ENCODE measurements around the gene UBASH3A.

UBASH3A gene

DNA sequence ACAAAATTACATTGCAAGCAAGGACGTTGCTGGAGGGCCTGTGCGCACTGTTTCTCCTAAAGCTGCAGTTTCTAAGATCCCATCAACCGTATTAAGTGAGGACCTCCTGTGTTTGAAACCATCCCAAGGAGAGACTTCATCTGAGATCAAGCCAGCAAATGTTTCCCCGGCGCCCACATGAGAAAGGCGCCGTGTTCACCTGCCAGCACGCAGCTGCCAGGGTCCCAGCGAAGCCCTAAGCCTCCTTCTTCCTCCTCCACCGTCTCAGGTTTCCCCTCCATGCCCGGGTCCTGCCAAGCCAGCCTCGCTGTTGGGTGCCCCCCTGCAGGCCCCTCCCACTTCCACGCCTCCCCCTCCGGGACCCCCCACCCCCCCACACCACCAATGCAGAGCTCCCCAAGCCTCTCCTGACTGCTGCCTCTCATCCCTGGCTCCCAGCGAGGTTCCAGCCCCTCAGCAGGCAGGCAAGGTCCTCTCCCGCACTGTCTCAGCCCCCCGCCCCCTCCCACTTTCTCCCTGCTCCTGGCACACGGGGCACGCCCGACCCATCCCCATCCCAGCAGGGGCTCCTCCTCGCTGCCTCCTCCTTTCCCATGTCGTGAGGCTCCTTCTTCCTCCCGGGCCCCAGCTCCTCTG, 28.7 kb upstream of the UBASH3A start:
- TF ChIP-seq, protein P1, sequence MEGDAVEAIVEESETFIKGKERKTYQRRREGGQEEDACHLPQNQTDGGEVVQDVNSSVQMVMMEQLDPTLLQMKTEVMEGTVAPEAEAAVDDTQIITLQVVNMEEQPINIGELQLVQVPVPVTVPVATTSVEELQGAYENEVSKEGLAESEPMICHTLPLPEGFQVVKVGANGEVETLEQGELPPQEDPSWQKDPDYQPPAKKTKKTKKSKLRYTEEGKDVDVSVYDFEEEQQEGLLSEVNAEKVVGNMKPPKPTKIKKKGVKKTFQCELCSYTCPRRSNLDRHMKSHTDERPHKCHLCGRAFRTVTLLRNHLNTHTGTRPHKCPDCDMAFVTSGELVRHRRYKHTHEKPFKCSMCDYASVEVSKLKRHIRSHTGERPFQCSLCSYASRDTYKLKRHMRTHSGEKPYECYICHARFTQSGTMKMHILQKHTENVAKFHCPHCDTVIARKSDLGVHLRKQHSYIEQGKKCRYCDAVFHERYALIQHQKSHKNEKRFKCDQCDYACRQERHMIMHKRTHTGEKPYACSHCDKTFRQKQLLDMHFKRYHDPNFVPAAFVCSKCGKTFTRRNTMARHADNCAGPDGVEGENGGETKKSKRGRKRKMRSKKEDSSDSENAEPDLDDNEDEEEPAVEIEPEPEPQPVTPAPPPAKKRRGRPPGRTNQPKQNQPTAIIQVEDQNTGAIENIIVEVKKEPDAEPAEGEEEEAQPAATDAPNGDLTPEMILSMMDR (IDR thresholded peaks at IDR 0.05; ENCODE audit: low read depth, low read length) = no peak
- H3K4me3 ChIP-seq (ENCODE audit: low read depth, low read length) = no peak overlapping the region

DNA sequence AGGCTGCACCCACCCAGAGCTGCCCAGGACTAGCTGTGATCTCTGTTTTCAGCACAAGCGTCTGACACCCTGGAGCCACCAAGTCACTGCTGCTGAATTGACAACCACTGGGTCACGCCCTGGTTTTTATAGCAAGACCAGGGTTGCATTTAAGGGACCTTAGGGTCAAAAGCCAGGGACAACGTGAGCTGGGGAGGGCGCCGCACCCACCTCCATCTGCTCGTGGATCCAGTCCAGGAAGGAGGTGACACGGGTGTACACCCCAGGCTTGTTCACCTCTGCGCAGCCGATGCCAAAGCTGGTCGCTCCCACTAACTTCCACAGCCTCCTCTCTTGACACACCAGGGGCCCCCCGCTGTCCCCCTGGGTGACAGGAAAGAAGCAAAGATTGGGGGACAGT, 28.2 kb upstream of the UBASH3A start:
- no peak overlapping the region for H3K4me3 ChIP-seq (ENCODE audit: low read depth, low read length)
- TF ChIP-seq, protein P1 (IDR thresholded peaks at IDR 0.05; ENCODE audit: low read depth, low read length) = no peak

DNA sequence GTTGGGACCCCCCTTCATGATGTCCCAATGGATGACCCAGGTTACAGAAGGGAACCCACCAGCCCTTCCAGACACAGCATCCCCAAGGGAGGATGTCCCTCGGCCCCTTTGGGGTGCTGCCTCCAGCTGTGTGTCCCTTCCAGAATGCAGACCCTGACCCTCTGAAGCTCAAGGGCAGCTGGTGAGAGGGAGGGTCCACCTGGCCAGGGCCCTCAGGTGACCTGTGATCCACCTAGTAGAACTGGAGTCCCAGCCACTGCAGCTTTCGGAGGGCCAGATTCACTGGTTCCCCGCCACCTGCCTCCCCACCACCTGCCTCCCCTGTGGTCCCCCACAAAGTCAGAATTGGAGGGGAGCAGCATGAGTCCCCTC, 27.8 kb upstream of the UBASH3A start:
- no peak overlapping the region for H3K4me3 ChIP-seq (ENCODE audit: low read depth, low read length)
- TF ChIP-seq, protein P1 (IDR thresholded peaks at IDR 0.05; ENCODE audit: low read depth, low read length) = no peak

DNA sequence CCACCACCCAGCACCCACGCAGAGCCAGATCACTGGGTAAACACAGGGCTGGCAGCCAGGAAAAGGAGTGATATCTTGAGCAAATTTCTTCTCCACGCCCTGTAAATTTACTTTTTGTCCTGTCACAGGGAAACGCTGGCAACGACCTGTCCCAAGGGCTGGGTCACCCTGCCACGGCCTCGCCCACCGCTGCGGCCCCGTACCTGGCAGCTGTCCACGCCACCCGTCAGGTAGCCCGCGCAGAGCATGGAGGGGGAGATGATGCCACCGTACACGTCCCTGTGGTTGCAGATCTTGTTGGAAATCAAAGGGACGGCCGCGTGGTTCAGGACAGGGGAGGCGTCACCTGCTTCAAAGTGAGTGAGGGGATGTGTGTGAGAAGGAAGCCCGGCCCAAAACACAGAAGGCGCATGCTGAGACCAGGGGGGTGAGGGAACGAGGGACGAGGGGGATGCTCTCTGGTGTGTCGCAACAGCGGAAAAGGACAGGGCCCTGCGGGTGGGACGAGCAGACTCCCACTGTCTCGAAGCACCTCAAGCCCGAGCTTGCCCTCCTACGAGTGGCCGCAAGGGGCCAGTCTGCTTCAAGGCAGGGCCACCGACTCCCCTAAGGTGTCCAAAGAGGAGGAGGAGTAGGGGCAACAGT, 27.2 kb upstream of the UBASH3A start:
- no peak overlapping the region for H3K4me3 ChIP-seq (ENCODE audit: low read depth, low read length)
- TF ChIP-seq, protein P1 (IDR thresholded peaks at IDR 0.05; ENCODE audit: low read depth, low read length) = no peak

DNA sequence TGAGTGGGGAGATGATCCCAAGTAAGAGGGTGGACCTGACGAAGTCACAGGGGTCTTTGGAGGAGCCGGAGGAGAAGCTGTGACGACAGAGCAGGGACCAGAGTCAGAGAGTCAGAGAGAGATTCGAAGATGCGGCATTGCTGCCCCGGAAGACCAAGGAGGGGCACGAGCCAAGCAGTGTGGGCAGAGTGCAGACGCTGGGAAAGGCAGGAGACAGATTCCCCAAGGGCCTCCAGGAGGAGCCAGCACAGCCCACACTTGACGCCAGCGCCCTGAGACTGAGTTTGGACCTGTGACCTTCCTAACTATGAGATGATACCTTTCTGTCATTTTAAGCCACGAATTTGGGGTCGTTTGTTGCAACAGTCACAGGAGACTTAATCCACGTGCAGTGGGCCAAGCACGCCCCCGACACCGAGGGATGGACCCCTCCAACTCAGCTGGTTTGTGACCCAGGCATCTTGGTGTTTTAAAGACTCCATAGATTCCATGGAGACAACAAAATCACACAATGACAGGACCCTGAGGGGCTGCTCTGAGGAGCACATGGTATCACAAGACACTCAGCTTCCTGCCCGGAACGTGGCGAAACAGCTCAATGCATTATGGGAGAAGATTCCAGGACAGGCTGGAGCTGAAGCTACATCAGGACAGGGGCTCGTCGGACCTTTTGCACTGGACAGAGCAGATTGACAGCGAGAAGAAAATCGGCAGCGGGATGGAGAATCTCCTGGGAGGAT, 26.3 kb upstream of the UBASH3A start:
- TF ChIP-seq, protein P1 (IDR thresholded peaks at IDR 0.05; ENCODE audit: low read depth, low read length) = no peak
- H3K4me3 ChIP-seq (ENCODE audit: low read depth, low read length) = no peak overlapping the region

DNA sequence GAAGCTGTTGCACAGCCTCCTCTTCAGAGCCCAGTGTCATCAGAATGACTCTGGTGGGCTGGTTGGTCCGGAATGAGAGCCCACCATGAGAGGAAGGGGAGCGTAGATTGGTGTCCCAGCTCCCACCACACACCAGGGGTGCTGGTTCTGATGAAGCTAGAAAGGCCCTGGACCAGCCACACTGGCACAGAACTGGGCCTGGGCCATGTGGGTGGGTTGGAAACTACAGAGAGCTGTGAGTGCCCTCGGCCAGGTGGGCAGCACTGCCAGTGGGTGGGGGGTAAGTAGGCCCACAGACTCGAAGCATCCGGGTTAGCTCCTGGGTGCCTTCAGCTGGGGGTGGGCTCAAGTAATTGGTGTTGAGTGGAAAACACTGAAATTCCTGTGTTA, 25.8 kb upstream of the UBASH3A start:
- TF ChIP-seq, protein P1 (IDR thresholded peaks at IDR 0.05; ENCODE audit: low read depth, low read length) = no peak
- H3K4me3 ChIP-seq (ENCODE audit: low read depth, low read length) = no peak overlapping the region

DNA sequence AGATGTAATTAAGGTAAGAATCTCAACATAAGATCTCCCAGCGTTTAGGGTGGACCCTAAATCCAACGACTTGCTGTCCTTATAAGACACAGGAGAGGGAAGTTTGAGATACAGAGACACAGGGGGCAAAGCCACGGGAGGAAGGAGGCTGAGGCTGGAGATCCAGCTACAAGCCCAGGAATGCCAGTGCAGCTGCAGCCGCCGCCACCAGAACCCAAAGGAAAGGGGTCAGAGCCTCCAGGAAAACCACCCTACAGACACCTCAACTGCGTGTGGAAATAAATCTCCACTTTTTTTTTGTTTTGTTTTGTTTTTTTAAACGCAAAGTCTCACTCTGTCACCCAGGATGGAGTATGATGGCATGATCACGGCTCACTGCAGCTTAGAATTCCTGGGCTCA, 25.3 kb upstream of the UBASH3A start:
- TF ChIP-seq, protein P1 (IDR thresholded peaks at IDR 0.05; ENCODE audit: low read depth, low read length) = no peak
- H3K4me3 ChIP-seq (ENCODE audit: low read depth, low read length) = no peak overlapping the region
